ENCODE measurements around the gene TCFL5. TPM values are rescaled to one million over a fixed set of nuclear protein-coding genes. Genes with fewer than 3 reads are reported as not detected.

Gene TCFL5
- total and polyA plus RNA-seq, 4 donors = 4.5 to 10.7 (median 4.7) TPM

DNA sequence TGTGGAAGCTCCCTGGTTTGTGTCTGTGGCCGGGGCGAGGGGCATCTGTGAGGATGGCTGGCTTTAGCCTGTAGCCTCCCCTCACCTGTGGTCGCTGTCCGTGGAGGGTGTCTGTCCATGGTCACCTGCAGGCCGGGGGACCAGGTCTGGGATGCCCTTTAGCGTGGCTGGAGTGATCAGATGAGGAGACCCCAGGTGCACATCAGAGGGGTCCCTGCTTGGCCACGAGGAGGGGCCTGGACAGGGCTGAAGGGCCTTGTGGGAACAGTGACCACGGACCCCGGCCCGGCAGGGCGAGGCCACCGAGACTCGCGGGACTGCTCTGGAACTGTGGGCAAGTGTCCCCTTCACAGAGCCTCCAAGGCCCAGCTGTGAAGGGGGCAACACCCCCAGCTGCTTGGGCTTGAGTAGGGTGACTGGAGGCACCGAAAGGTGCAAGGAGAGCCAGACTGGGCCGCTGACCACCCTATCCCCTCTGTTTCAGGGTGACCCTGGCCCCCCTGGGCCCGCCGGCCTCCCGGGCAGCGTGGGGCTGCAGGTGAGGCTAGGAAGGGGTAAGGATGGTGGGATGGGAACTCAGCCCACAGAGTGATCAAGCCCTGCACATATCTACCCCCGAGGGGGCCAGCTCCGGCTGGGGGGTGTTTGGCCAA is 36.2 kb downstream of the TCFL5 start:
- intact Hi-C loops (cut with DNase I) = no loop called here
- Histone ChIP-seq H3K4me1 (ENCODE audit: control insufficient read depth in 1 of 2, insufficient read depth in 2 of 2, low read length in 2 of 2) (no peaks in the 10 kb centered on the region), H3K36me3 (ENCODE audit: control insufficient read depth in 1 of 2, insufficient read depth in 2 of 2, low read length in 1 of 2) (no peaks in the 10 kb centered on the region), H3K27ac (ENCODE audit: low read depth in 1 of 2, low read length in 2 of 2) (no peak overlapping the region), H3K9me3 (ENCODE audit: control insufficient read depth, low read length) (no peaks in the 10 kb centered on the region), H3K27me3 (ENCODE audit: control insufficient read depth in 1 of 2, insufficient read depth in 2 of 2, low read length in 1 of 2) (no peaks in the 10 kb centered on the region), H3K4me3 (ENCODE audit: low read length in 2 of 2) (no peak overlapping the region)
- WGBS, 2 donors = 83 to 84% methylated on average over 21 to 22 of the region's 22 CpGs
- DNase-seq (no peak), ATAC-seq (ENCODE audit: low FRiP score) (no peak)

DNA sequence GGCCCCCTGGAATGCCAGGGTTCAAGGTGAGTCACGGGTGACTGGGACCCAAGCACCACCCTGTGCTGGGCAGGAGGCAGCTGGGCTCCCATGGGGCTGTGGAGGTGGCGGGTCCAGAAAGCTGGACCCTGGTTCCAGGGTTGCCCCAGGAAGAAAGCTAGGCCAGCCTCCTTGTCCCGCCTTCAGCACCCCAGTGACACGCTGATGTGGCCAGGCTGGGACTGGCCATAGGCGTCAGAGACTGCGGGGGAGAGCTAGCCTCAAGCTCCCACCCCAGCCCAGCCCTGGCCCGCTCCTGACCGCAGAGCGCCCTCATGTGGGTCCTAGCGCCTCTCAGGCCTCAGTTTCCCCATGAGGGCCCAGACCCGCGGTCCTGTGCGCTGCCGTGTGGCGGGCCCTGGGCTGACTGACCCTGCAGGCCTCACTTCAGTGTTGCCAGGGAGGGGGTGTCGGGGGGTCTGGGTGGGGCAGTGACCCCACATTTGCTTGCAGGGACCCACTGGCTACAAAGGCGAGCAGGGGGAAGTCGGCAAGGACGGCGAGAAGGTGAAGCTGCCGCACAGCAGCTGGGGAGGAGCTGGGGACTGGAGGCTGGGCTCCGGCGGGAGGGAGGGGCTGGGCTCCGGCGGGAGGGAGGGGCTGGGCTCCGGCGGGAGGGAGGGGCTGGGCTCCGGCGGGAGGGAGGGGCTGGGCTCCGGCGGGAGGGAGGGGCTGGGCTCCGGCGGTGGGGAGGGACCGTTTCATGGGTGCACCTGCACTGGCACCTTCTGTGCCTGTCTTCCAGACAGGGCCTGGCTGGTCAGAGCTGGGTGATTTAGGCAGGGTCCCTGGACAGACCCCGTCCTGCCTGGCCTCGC is 36.9 kb downstream of the TCFL5 start:
- Histone ChIP-seq H3K27ac (ENCODE audit: low read depth in 1 of 2, low read length in 2 of 2) (no peak overlapping the region), H3K27me3 (ENCODE audit: control insufficient read depth in 1 of 2, insufficient read depth in 2 of 2, low read length in 1 of 2) (no peaks in the 10 kb centered on the region), H3K4me3 (ENCODE audit: low read length in 2 of 2) (no peak overlapping the region), H3K9me3 (ENCODE audit: control insufficient read depth, low read length) (no peaks in the 10 kb centered on the region), H3K4me1 (ENCODE audit: control insufficient read depth in 1 of 2, insufficient read depth in 2 of 2, low read length in 2 of 2) (no peaks in the 10 kb centered on the region), H3K36me3 (ENCODE audit: control insufficient read depth in 1 of 2, insufficient read depth in 2 of 2, low read length in 1 of 2) (no peaks in the 10 kb centered on the region)
- ATAC-seq (ENCODE audit: low FRiP score) (no peak), DNase-seq (no peak)
- WGBS, 2 donors = 22 to 27% methylated on average over 29 to 36 of the region's 36 CpGs
- intact Hi-C loops (cut with DNase I) = no loop called here

DNA sequence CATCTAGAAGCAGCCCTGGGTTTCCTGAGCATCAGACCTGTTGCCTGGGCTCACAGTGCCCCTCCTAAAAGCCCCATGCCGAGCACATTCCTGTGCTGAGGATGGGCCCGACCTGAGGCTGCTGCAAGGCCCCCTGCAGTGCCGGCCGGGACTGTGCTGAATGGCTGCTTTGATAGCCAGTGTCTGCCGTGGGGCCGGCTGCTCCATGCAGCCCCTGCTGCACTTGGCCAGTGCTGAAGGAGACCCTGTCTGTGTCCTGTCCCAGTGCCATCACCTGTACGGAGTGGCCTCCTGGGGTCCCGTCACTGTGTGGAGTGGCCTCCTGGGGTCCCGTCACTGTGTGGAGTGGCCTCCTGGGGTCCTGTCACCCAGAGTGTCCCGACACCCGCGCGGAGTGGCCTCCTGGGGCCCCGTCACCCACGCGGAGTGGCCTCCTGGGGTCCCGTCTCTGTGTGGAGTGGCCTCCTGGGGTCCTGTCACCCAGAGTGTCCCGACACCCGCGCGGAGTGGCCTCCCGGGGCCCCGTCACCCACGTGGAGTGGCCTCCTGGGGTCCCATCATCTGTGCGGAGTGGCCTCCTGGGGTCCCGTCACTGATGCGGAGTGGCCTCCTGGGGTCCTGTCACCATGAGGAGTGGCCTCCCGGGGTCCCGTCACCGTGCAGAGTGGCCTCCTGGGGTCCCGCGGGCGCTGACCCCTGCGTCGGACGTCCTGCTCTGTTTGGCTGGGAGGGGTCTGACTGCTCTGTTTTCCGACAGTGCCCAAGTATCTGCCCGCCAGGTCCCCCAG is 37.7 kb downstream of the TCFL5 start:
- no peaks in the 10 kb centered on the region for H3K36me3 ChIP-seq (ENCODE audit: control insufficient read depth in 1 of 2, insufficient read depth in 2 of 2, low read length in 1 of 2)
- 79 to 87% methylated on average over 32 to 38 of the region's 38 CpGs for WGBS, 2 donors
- DNase-seq (no peak), ATAC-seq (ENCODE audit: low FRiP score) (no peak)
- no peaks in the 10 kb centered on the region for H3K9me3 ChIP-seq (ENCODE audit: control insufficient read depth, low read length)
- no peaks in the 10 kb centered on the region for H3K27me3 ChIP-seq (ENCODE audit: control insufficient read depth in 1 of 2, insufficient read depth in 2 of 2, low read length in 1 of 2)
- intact Hi-C loops (cut with DNase I) = no loop called here
- H3K27ac ChIP-seq (ENCODE audit: low read depth in 1 of 2, low read length in 2 of 2) = no peak overlapping the region
- no peak overlapping the region for H3K4me3 ChIP-seq (ENCODE audit: low read length in 2 of 2)
- H3K4me1 ChIP-seq (ENCODE audit: control insufficient read depth in 1 of 2, insufficient read depth in 2 of 2, low read length in 2 of 2) = no peaks in the 10 kb centered on the region

DNA sequence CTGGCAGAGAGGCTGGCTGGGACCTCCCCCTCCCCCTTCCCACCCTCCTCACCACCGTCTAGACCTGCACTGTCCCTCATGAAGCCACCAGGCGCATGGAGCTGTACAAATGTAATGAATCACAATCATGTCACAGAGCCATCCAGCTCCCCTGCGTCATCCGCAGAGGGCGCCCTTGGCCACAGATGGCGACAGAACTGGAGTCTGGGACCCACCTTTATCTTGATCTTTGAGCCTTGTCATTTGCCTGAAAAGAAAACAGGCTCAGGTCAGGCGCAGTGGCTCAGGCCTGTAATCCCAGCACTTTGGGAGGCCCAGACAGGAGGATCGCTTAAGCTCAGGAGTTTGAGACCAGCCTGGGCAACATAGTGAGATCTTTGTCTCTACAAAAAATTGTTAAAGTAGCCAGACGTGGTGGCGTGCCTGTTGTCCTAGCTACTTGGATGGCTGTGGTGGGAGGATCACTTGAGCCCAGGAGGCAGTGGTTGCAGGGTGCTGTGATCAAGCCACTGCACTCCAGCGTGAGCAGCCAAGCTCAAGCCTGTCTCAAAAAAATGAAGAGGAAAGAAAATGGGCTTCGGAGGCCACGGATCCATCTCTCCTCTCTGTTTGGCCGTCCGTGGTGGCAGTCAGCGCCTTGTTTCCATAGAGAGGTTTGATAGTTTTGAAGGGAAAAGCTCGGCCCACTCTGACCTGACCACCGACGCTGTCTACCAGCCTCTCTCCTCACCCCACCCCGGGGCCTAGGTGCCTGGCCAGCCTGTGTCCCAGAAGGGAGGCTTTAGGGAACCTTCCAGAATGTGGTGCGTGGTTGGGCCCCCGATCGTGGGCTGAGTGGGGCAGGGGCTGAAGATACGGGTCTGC is 38.6 kb downstream of the TCFL5 start:
- H3K36me3 ChIP-seq (ENCODE audit: control insufficient read depth in 1 of 2, insufficient read depth in 2 of 2, low read length in 1 of 2) = no peaks in the 10 kb centered on the region

DNA sequence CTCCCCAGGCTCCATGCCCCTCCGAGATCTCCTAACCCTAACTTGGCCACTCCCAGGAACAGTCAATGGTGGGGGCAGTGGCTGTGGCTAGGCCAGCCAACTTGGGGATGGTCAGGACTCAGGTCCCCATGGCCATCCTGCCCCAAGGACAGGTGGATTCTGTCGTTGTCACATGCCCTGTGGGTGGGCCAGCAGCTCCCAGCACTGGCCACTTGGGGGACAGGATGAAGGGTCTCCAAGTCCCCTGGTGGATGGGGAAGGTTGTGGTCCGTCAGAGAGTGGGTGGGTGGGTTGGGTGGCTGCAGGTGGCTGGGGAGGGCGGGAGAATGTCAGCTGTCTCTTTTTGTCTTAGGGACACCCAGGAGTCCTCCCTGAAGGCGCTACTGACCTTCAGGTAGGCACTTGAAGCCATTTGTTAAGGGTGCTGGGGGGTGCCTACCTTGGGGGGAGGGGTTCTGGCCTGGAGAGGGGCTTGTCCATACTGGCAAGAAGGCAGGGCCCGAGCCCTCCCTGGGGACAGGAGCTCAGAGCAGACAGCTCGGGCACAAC is 39.3 kb downstream of the TCFL5 start:
- ATAC-seq (ENCODE audit: low FRiP score) (no peak), DNase-seq (no peak)
- 83 to 85% methylated on average over 7 of the region's 7 CpGs for WGBS, 2 donors
- no peaks in the 10 kb centered on the region for H3K4me1 ChIP-seq (ENCODE audit: control insufficient read depth in 1 of 2, insufficient read depth in 2 of 2, low read length in 2 of 2)
- H3K4me3 ChIP-seq (ENCODE audit: low read length in 2 of 2) = no peak overlapping the region
- intact Hi-C loops (cut with DNase I) = no loop called here
- H3K27ac ChIP-seq (ENCODE audit: low read depth in 1 of 2, low read length in 2 of 2) = no peak overlapping the region
- H3K27me3 ChIP-seq (ENCODE audit: control insufficient read depth in 1 of 2, insufficient read depth in 2 of 2, low read length in 1 of 2) = no peaks in the 10 kb centered on the region
- no peaks in the 10 kb centered on the region for H3K9me3 ChIP-seq (ENCODE audit: control insufficient read depth, low read length)
- no peaks in the 10 kb centered on the region for H3K36me3 ChIP-seq (ENCODE audit: control insufficient read depth in 1 of 2, insufficient read depth in 2 of 2, low read length in 1 of 2)

More for the DNA sequence above, 38.6 kb downstream of the TCFL5 start:
- Histone ChIP-seq H3K4me1 (ENCODE audit: control insufficient read depth in 1 of 2, insufficient read depth in 2 of 2, low read length in 2 of 2) (no peaks in the 10 kb centered on the region), H3K27me3 (ENCODE audit: control insufficient read depth in 1 of 2, insufficient read depth in 2 of 2, low read length in 1 of 2) (no peaks in the 10 kb centered on the region), H3K4me3 (ENCODE audit: low read length in 2 of 2) (no peak overlapping the region), H3K27ac (ENCODE audit: low read depth in 1 of 2, low read length in 2 of 2) (no peak overlapping the region), H3K9me3 (ENCODE audit: control insufficient read depth, low read length) (no peaks in the 10 kb centered on the region)
- ATAC-seq (ENCODE audit: low FRiP score) (no peak), DNase-seq (no peak)
- intact Hi-C loops (cut with DNase I) = no loop called here
- WGBS, 2 donors = 89 to 92% methylated on average over 24 of the region's 24 CpGs

DNA sequence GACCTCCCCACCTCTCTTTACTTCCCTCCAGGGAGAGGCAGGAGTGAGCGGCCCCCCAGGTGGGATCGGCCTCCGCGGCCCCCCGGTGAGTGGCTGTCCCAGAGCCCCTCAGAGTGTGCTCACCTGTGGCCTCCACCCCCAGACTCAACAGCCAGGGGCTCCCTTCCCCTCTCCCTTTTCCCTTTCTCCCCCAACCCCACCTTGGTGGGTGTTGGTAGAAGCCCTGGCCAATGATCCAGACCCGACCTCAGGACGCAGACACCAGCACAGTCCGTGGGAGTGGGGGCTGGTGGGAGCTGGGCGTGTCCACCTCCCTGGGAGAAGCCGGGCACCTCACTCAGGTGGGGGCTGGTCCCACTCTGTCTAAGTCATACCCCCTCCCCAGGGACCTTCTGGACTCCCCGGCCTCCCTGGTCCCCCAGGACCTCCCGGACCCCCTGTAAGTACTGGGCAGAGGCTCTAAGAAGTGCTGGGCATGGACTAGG is 39.9 kb downstream of the TCFL5 start:
- no peaks in the 10 kb centered on the region for H3K27me3 ChIP-seq (ENCODE audit: control insufficient read depth in 1 of 2, insufficient read depth in 2 of 2, low read length in 1 of 2)
- H3K4me3 ChIP-seq (ENCODE audit: low read length in 2 of 2) = no peak overlapping the region
- H3K9me3 ChIP-seq (ENCODE audit: control insufficient read depth, low read length) = no peaks in the 10 kb centered on the region
- no peaks in the 10 kb centered on the region for H3K4me1 ChIP-seq (ENCODE audit: control insufficient read depth in 1 of 2, insufficient read depth in 2 of 2, low read length in 2 of 2)
- ATAC-seq (ENCODE audit: low FRiP score) = no peak
- no peak overlapping the region for H3K27ac ChIP-seq (ENCODE audit: low read depth in 1 of 2, low read length in 2 of 2)
- no peaks in the 10 kb centered on the region for H3K36me3 ChIP-seq (ENCODE audit: control insufficient read depth in 1 of 2, insufficient read depth in 2 of 2, low read length in 1 of 2)
- no peak for DNase-seq
- intact Hi-C loops (cut with DNase I) = no loop called here
- WGBS, 2 donors = 94 to 97% methylated on average over 11 to 12 of the region's 12 CpGs

DNA sequence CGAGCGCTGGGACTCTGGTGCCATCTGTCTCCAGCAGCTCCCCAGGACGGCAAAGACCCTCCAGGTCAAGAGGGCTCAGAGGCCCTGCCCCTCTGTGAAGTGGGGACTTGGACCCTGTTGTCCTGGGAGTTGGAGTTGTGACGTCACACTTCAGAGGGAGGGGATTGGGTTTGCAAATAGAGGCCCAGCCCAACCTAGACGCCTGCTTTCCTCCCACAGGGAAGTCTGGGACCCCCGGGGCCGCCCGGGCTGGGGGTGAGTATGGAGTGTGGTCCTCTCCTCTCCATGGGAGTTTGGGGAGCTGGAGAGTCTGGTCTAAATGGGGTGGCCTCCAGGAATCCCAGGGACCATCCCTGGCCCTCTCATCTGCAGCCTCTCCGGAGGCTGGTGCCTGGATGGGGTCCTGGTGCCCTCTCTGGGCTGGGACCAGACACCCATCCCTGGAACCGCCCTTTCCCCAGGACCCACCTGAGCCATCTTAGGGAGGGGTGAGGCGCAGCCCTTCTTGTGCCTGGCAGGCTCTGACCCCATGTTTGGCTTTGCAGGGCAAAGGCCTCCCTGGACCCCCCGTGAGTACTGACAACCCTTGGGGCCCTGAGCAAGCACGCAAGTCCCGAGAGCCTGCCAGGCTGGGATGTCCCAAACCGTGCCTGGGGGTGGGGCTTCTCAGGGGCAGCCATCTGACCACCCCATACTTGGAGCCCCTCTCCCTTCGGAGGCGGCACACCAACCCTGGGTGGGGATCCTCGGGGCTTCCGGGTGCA is 40.5 kb downstream of the TCFL5 start:
- intact Hi-C loops (cut with DNase I) = no loop called here

More for the DNA sequence above, 40.5 kb downstream of the TCFL5 start:
- no peaks in the 10 kb centered on the region for H3K27me3 ChIP-seq (ENCODE audit: control insufficient read depth in 1 of 2, insufficient read depth in 2 of 2, low read length in 1 of 2)
- WGBS, 2 donors = 89 to 90% methylated on average over 19 of the region's 19 CpGs
- H3K36me3 ChIP-seq (ENCODE audit: control insufficient read depth in 1 of 2, insufficient read depth in 2 of 2, low read length in 1 of 2) = no peaks in the 10 kb centered on the region
- ATAC-seq (ENCODE audit: low FRiP score) (no peak), DNase-seq (no peak)
- H3K4me3 ChIP-seq (ENCODE audit: low read length in 2 of 2) = no peak overlapping the region
- no peaks in the 10 kb centered on the region for H3K9me3 ChIP-seq (ENCODE audit: control insufficient read depth, low read length)
- no peaks in the 10 kb centered on the region for H3K4me1 ChIP-seq (ENCODE audit: control insufficient read depth in 1 of 2, insufficient read depth in 2 of 2, low read length in 2 of 2)
- H3K27ac ChIP-seq (ENCODE audit: low read depth in 1 of 2, low read length in 2 of 2) = no peak overlapping the region

Measured in aorta (tissue), 5 donors.